Neuronal stem cell (in vitro differentiated cells): ENCODE measurements around the gene ISCU.

Experiments used
- DNase-seq: peaks from one replicate; pipeline ENCODE4 v3.0.0-alpha.2; 2013; ENCODE audit warnings: low spot score
- H2AFZ ChIP-seq: one replicate; pipeline ENCODE4 v1.6.1; 2013; ENCODE audit warnings: mild to moderate bottlenecking, low read length, inconsistent platforms
- H2AK5ac ChIP-seq: 2 replicates; pipeline ENCODE4 v1.6.1; 2013; ENCODE audit warnings: low read depth, mild to moderate bottlenecking, inconsistent platforms, low read length, moderate library complexity, mixed read lengths
- H2BK120ac ChIP-seq: 2 replicates; pipeline ENCODE4 v1.6.1; 2013; ENCODE audit warnings: low read depth, mild to moderate bottlenecking, inconsistent platforms, low read length, moderate library complexity, mixed read lengths
- H2BK12ac ChIP-seq: one replicate; pipeline ENCODE4 v1.6.1; 2013; ENCODE audit warnings: low read length, inconsistent platforms
- H2BK15ac ChIP-seq: 2 replicates; pipeline ENCODE4 v1.6.1; 2013; ENCODE audit warnings: mild to moderate bottlenecking, low read length, inconsistent platforms, mixed read lengths
- H2BK5ac ChIP-seq: one replicate; pipeline ENCODE4 v1.6.1; 2013; ENCODE audit warnings: inconsistent platforms, mild to moderate bottlenecking, low read length, moderate library complexity
- H3K14ac ChIP-seq: one replicate; pipeline ENCODE4 v1.6.1; 2013; ENCODE audit warnings: low read length, inconsistent platforms
- H3K18ac ChIP-seq: 2 replicates; pipeline ENCODE4 v1.6.1; 2013; ENCODE audit warnings: low read length, inconsistent platforms
- H3K23ac ChIP-seq: 2 replicates; pipeline ENCODE4 v1.6.1; 2013; ENCODE audit warnings: low read depth, mild to moderate bottlenecking, mixed read lengths, low read length, inconsistent platforms; ENCODE audit not compliant: poor library complexity
- H3K27ac ChIP-seq: replicated peaks from 3 replicates; pipeline ENCODE4 v1.5.1; 2013; ENCODE audit warnings: low read length, inconsistent platforms
- H3K27me3 ChIP-seq, 3 experiments: 2 replicates each; pipeline ENCODE4 v1.6.1; 2013; ENCODE audit warnings: low read length in 3 of 3, mild to moderate bottlenecking in 2 of 3, inconsistent platforms in 1 of 3, low read depth in 1 of 3, mixed read lengths in 1 of 3, moderate library complexity in 1 of 3; ENCODE audit not compliant: control insufficient read depth in 3 of 3, insufficient read depth in 3 of 3
- H3K36me3 ChIP-seq, 2 donors: replicated peaks in 1 of 2; 2 replicates each; pipeline ENCODE4 v1.6.1; 2013; ENCODE audit warnings: low read length in 2 of 2; ENCODE audit not compliant: control insufficient read depth in 2 of 2, insufficient read depth in 2 of 2
- H3K4ac ChIP-seq: 2 replicates; pipeline ENCODE4 v1.6.1; 2013; ENCODE audit warnings: inconsistent platforms, mild to moderate bottlenecking, low read length, moderate library complexity
- H3K4me1 ChIP-seq, 2 donors: 1 replicate in 1 of 2; 2 replicates in 1 of 2; pipeline ENCODE4 v1.6.1; 2013; ENCODE audit warnings: low read length in 2 of 2, low read depth in 1 of 2; ENCODE audit not compliant: control insufficient read depth in 2 of 2, insufficient read depth in 1 of 2
- H3K4me2 ChIP-seq: one replicate; pipeline ENCODE4 v1.6.1; 2013; ENCODE audit warnings: mild to moderate bottlenecking, low read length, inconsistent platforms; ENCODE audit not compliant: insufficient read depth, poor library complexity, severe bottlenecking
- H3K4me3 ChIP-seq, 2 donors: 2 replicates each; pipeline ENCODE4 v1.5.1; 2013; ENCODE audit warnings: low read length in 2 of 2, mild to moderate bottlenecking in 2 of 2, inconsistent platforms in 1 of 2, moderate library complexity in 1 of 2
- H3K79me1 ChIP-seq: one replicate; pipeline ENCODE4 v1.6.1; 2013; ENCODE audit warnings: low read depth, mild to moderate bottlenecking, inconsistent platforms, low read length, moderate library complexity
- H3K9ac ChIP-seq: one replicate; pipeline ENCODE4 v1.6.1; 2013; ENCODE audit warnings: mild to moderate bottlenecking, low read depth, low read length, inconsistent platforms; ENCODE audit not compliant: poor library complexity
- H3K9me3 ChIP-seq, 2 donors: replicated peaks in 1 of 2; 2 replicates each; pipeline versions ENCODE3 to v1.6.1; 2013; ENCODE audit warnings: low read length in 2 of 2, mild to moderate bottlenecking in 2 of 2, inconsistent platforms in 1 of 2, low read depth in 1 of 2, mixed read lengths in 1 of 2, moderate library complexity in 1 of 2; ENCODE audit not compliant: control insufficient read depth in 2 of 2, insufficient read depth in 1 of 2
- H4K8ac ChIP-seq: one replicate; pipeline ENCODE4 v1.6.1; 2013; ENCODE audit warnings: low read depth, mild to moderate bottlenecking, inconsistent platforms, low read length, moderate library complexity
- H4K91ac ChIP-seq: one replicate; pipeline ENCODE4 v1.6.1; 2013; ENCODE audit warnings: low read length, low read depth, mild to moderate bottlenecking, inconsistent platforms; ENCODE audit not compliant: poor library complexity
- WGBS, 2 donors: extraction: QIAGEN DNeasy Blood & Tissue Kit; methylation state at CpG; one replicate each; pipeline ENCODE4 v1.1.7; 2013; ENCODE audit warnings: missing lambda C conversion rate in 2 of 2, mixed read lengths in 1 of 2; ENCODE audit not compliant: insufficient read length in 2 of 2, insufficient replicate concordance in 1 of 2; ENCODE audit errors: extremely low coverage in 2 of 2; 5-methylcytosine and 5-hydroxymethylcytosine counted together

Gene ISCU

GRCh38 chr12:108560321-108560721, 2.1 kb upstream of the ISCU start:
- Histone ChIP-seq H2AFZ (peak overlapping the region; percentile 66), H3K9ac (peak overlapping the region; percentile 98), H3K4ac (peak overlapping the region; percentile 4), H3K4me2 (peak overlapping the region; percentile 80), H3K27ac (no peak overlapping the region), H2BK12ac (no peak overlapping the region), H3K27me3 (no peaks in the 10 kb centered on the region), H3K23ac (no peak overlapping the region), H3K79me1 (peaks cover 12% of the 10 kb centered on the region), H3K9me3 (no peaks in the 10 kb centered on the region), H3K4me1 (peaks cover 6 to 7% of the 10 kb centered on the region in 2 donors), H3K14ac (no peak overlapping the region), H2BK5ac (no peak overlapping the region), H3K4me3 (peak overlapping the region; percentile 93 to 98), H3K36me3 (peaks cover 17 to 53% of the 10 kb centered on the region in 2 donors), H4K8ac (no peak overlapping the region), H2AK5ac (no peak overlapping the region), H4K91ac (no peak overlapping the region), H2BK15ac (no peak overlapping the region), H2BK120ac (no peak overlapping the region), H3K18ac (no peak overlapping the region)
- no peak for DNase-seq
- WGBS, 2 donors: no CpG with 5 or more reads among the region's 12 CpGs

DNA sequence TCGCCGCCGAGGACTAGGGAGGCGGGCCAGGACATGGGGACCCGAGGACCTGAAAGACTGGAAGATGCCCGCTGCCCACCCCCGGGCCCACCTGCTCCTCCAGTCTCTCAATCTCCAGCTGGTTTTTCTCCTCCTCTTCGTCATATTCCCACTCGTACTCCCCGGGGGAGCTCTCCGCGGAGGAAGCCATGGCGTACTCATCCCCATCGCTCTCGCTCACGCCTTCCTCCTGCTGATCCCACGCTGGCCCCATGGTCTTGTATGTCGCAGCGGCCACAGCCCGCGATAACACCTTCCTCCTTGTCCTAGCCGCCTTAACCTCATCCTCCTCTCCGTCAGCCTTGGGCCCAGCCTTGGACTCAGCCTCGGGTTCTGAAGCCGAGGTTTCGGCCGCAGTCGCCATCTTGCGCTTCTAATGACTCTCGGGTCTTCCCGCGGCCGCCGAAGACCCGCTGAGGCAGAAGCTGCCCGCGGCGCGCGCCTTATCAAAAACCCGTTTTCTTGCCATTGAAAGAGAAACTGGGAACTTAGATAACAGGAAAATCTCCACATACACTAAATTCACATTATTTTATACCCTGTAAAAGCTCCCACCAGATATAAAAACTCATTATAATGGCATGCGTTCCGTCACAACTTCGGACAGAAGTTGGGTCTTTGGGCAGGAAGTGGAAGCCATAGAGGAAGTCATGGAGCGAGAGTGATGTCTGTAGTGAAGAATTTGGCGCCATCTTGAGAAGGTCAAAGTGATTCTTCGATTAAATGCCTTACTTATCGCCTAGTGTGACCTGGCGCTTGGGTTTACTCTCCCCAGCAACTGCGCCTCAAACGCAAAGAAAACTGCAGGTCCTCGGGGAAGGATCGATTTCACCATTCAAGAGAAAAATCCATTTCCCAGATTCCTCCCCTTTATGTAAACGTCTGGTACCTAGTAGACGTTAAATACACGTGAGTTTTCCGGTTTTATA, 1.4 kb upstream of the ISCU start, which contains the start of gene SART3:
Gene SART3 (minus strand): TSS at position 422 of the 968 bp plus-strand sequence. CDS start 19 bp downstream, at position 403.
- peak within 1 kb of the TSS; percentile 91 for H3K18ac ChIP-seq
- H2BK12ac ChIP-seq: no peak within 1 kb of the TSS
- H2BK5ac ChIP-seq: no peak within 1 kb of the TSS
- no peaks in the 10 kb centered on the region for H3K27me3 ChIP-seq
- peak within 1 kb of the TSS; percentile 90 for H3K4ac ChIP-seq
- H3K4me1 ChIP-seq: peaks cover 6 to 7% of the 10 kb centered on the region in 2 donors
- peak within 1 kb of the TSS; percentile 93 for H3K4me2 ChIP-seq
- peak within 1 kb of the TSS; percentile 66 for H2AFZ ChIP-seq
- H3K36me3 ChIP-seq: peaks cover 20 to 54% of the 10 kb centered on the region in 2 donors
- peak within 1 kb of the TSS; percentile 82 for H3K27ac ChIP-seq
- H3K79me1 ChIP-seq: peaks cover 12% of the 10 kb centered on the region
- peak within 1 kb of the TSS; percentile 77 for H3K14ac ChIP-seq
- H4K8ac ChIP-seq: no peak within 1 kb of the TSS
- H2BK15ac ChIP-seq: peak within 1 kb of the TSS; percentile 42
- peak within 1 kb of the TSS; percentile 45 for H3K23ac ChIP-seq
- H2AK5ac ChIP-seq: peak within 1 kb of the TSS; percentile 76
- H3K9ac ChIP-seq: peak within 1 kb of the TSS; percentile 98
- no peak within 1 kb of the TSS for H4K91ac ChIP-seq
- H3K9me3 ChIP-seq: no peaks in the 10 kb centered on the region
- H3K4me3 ChIP-seq: peak within 1 kb of the TSS; percentile 93 to 98
- no peak within 1 kb of the TSS for H2BK120ac ChIP-seq
- WGBS, 2 donors: no CpG with 5 or more reads among the region's 57 CpGs
- DNase-seq: peak; percentile 84

- H3K9ac ChIP-seq: peak overlapping the region; percentile 38
- H3K4me3 ChIP-seq: peak overlapping the region; percentile 79 to 98
- no peak overlapping the region for H2BK120ac ChIP-seq
- H2AK5ac ChIP-seq: no peak overlapping the region
- H3K36me3 ChIP-seq: peaks cover 28 to 54% of the 10 kb centered on the region in 2 donors
- H3K4me1 ChIP-seq: peaks cover 5 to 7% of the 10 kb centered on the region in 2 donors
- no peak for DNase-seq
- no peak overlapping the region for H2BK5ac ChIP-seq
- no peak overlapping the region for H4K91ac ChIP-seq
- no peaks in the 10 kb centered on the region for H3K9me3 ChIP-seq
- H3K23ac ChIP-seq: peak overlapping the region; percentile 28
- no peak overlapping the region for H2BK15ac ChIP-seq
- H3K79me1 ChIP-seq: peaks cover 9% of the 10 kb centered on the region
- no CpG with 5 or more reads among the region's 20 CpGs for WGBS, 2 donors
- H3K4ac ChIP-seq: no peak overlapping the region
- no peak overlapping the region for H3K14ac ChIP-seq
- H2BK12ac ChIP-seq: no peak overlapping the region
- no peak overlapping the region for H3K18ac ChIP-seq
- H4K8ac ChIP-seq: no peak overlapping the region
- H3K27ac ChIP-seq: peak overlapping the region; percentile 82
- peak overlapping the region; percentile 93 for H3K4me2 ChIP-seq
- H3K27me3 ChIP-seq: no peaks in the 10 kb centered on the region
- peak overlapping the region; percentile 66 for H2AFZ ChIP-seq
These were observed 496 bp upstream of the ISCU start for GRCh38 chr12:108561852-108562347.
